Measurements from ENCODE around the gene FCRL1. TPM values are rescaled to one million over a fixed set of nuclear protein-coding genes. Genes with fewer than 3 reads are reported as not detected.

The FCRL1 gene
- total RNA-seq, 2 experiments from 2014 or later, result 62.8 to 72.6 TPM

- Histone ChIP-seq H3K4me2 (ENCODE audit: low read length) (peak overlapping the region; percentile 39), H3K27ac (ENCODE audit: low read depth, low read length, poor library complexity, severe bottlenecking) (no peak overlapping the region), H2AFZ (ENCODE audit: low read length) (peak overlapping the region; percentile 46), H3K4me1 (ENCODE audit: insufficient read depth, low read length, poor library complexity, severe bottlenecking) (peaks cover 75% of the 10 kb centered on the region), H3K79me2 (ENCODE audit: insufficient read depth, low read depth, low read length) (no peaks in the 10 kb centered on the region), H3K9me2 (ENCODE audit: insufficient read depth, low read length) (no peaks in the 10 kb centered on the region), H4K20me1 (ENCODE audit: insufficient read depth, low read length) (no peaks in the 10 kb centered on the region), H3K4me3 (ENCODE audit: low read depth, low read length, poor library complexity, severe bottlenecking) (no peak overlapping the region), H3K9me3 (ENCODE audit: low read length) (no peaks in the 10 kb centered on the region), H3K36me3 (ENCODE audit: insufficient read depth, low read length) (no peaks in the 10 kb centered on the region)
- TF ChIP-seq EZH2phosphoT487 (IDR thresholded peaks at IDR 0.05; ENCODE audit: borderline replicate concordance, low read depth, low read length), result no peak
- no peak for TF ChIP-seq CTCF (conservative IDR thresholded peaks at IDR 0.05; ENCODE audit: low read length)
- BruUV-seq (replicated peaks), result no TSS peak
- no peak for DNase-seq (ENCODE audit: low spot score)
- intact Hi-C loops (cut with micrococcal nuclease; ENCODE audit: unreplicated experiment), result no loop called here
- CTCF ChIA-PET (ENCODE audit: unreplicated experiment), result no interaction called here
- POLR2A ChIA-PET, result interaction anchor here (0.6 to 2.9 kb wide), 8 partner anchors 14 to 41 kb away, joined by 3 to 14 read pairs (median 4); partner anchors contain the start of gene FCRL1
These were observed 24.3 kb upstream of the FCRL1 start for GRCh38 chr1:157844089-157844830.

GRCh38 chr1:157842939-157843338 lies 23.0 kb upstream of the FCRL1 start:
- peak; percentile 45 for DNase-seq (ENCODE audit: low spot score)
- no peaks in the 10 kb centered on the region for H3K36me3 ChIP-seq (ENCODE audit: insufficient read depth, low read length)
- intact Hi-C loops (cut with micrococcal nuclease; ENCODE audit: unreplicated experiment), result no loop called here
- BruUV-seq (replicated peaks), result no TSS peak
- H4K20me1 ChIP-seq (ENCODE audit: insufficient read depth, low read length), result no peaks in the 10 kb centered on the region
- TF ChIP-seq CTCF (conservative IDR thresholded peaks at IDR 0.05; ENCODE audit: low read length), result no peak
- no peak for TF ChIP-seq EZH2phosphoT487 (IDR thresholded peaks at IDR 0.05; ENCODE audit: borderline replicate concordance, low read depth, low read length)
- no peaks in the 10 kb centered on the region for H3K79me2 ChIP-seq (ENCODE audit: insufficient read depth, low read depth, low read length)
- H3K9me3 ChIP-seq (ENCODE audit: low read length), result no peaks in the 10 kb centered on the region
- H3K27ac ChIP-seq (ENCODE audit: low read depth, low read length, poor library complexity, severe bottlenecking), result no peak overlapping the region
- CTCF ChIA-PET (ENCODE audit: unreplicated experiment), result interaction anchor here (1.1 kb wide), 1 partner anchor 14 kb away, joined by 3 read pairs; no protein-coding TSS in a partner anchor
- H3K4me2 ChIP-seq (ENCODE audit: low read length), result peak overlapping the region; percentile 39
- H3K4me1 ChIP-seq (ENCODE audit: insufficient read depth, low read length, poor library complexity, severe bottlenecking), result peaks cover 74% of the 10 kb centered on the region
- no peak overlapping the region for H3K4me3 ChIP-seq (ENCODE audit: low read depth, low read length, poor library complexity, severe bottlenecking)
- no peaks in the 10 kb centered on the region for H3K9me2 ChIP-seq (ENCODE audit: insufficient read depth, low read length)
- peak overlapping the region; percentile 46; the same call in 1 of the 2 replicates for H2AFZ ChIP-seq (ENCODE audit: low read length)
- POLR2A ChIA-PET, result interaction anchor here (0.6 to 2.9 kb wide), 9 partner anchors 9 to 216 kb away, joined by 3 to 15 read pairs (median 4); partner anchors contain the start of gene FCRL1

DNA sequence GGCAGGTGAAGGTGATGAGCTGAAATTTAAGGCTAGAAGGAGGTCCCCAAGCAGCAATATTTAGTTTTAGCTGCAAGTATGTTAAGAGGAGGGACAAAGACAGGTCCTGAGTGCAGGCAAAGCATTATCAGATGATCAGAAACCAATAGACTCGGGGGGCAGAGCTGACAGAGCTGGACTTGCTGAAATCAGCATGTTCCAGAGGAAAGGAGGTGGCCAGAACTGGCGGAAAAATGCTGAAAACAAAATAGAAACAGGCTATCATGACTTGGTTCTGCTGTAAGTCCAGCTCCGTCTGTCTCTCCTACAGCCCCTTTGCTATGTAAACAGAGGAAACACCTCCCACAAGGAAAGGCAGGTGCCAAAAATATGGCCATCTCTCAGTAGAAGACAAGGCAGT lies 21.8 kb upstream of the FCRL1 start, which contains the start of gene CD5L:
Gene CD5L, minus strand, starts transcription at position 101 of the 400 bp plus-strand sequence. CDS start 107 bp downstream, outside the sequence.
- no TSS peak for BruUV-seq (replicated peaks)

More for the DNA sequence above, 21.8 kb upstream of the FCRL1 start, which contains the start of gene CD5L:
- Histone ChIP-seq H3K9me3 (ENCODE audit: low read length) (no peaks in the 10 kb centered on the region), H3K4me3 (ENCODE audit: low read depth, low read length, poor library complexity, severe bottlenecking) (no peak within 1 kb of the TSS), H3K9me2 (ENCODE audit: insufficient read depth, low read length) (no peaks in the 10 kb centered on the region), H3K4me1 (ENCODE audit: insufficient read depth, low read length, poor library complexity, severe bottlenecking) (peaks cover 65% of the 10 kb centered on the region), H3K27ac (ENCODE audit: low read depth, low read length, poor library complexity, severe bottlenecking) (no peak within 1 kb of the TSS), H2AFZ (ENCODE audit: low read length) (no peak within 1 kb of the TSS; the same call in 1 of the 2 replicates), H3K79me2 (ENCODE audit: insufficient read depth, low read depth, low read length) (no peaks in the 10 kb centered on the region), H3K36me3 (ENCODE audit: insufficient read depth, low read length) (no peaks in the 10 kb centered on the region), H4K20me1 (ENCODE audit: insufficient read depth, low read length) (no peaks in the 10 kb centered on the region), H3K4me2 (ENCODE audit: low read length) (peak within 1 kb of the TSS; percentile 39)
- ChIA-PET POLR2A (interaction anchor here (2.3 to 2.4 kb wide), 2 partner anchors 12 to 21 kb away, joined by 7 to 15 read pairs; no protein-coding TSS in a partner anchor), CTCF (ENCODE audit: unreplicated experiment) (no interaction called here)
- TF ChIP-seq CTCF (conservative IDR thresholded peaks at IDR 0.05; ENCODE audit: low read length), result no peak
- TF ChIP-seq EZH2phosphoT487 (IDR thresholded peaks at IDR 0.05; ENCODE audit: borderline replicate concordance, low read depth, low read length), result no peak
- intact Hi-C loops (cut with micrococcal nuclease; ENCODE audit: unreplicated experiment), result no loop called here
- DNase-seq (ENCODE audit: low spot score), result no peak

Data from OCI-LY7 (cell line).